ENCODE results near the gene ARHGAP8.

Gene ARHGAP8

DNA sequence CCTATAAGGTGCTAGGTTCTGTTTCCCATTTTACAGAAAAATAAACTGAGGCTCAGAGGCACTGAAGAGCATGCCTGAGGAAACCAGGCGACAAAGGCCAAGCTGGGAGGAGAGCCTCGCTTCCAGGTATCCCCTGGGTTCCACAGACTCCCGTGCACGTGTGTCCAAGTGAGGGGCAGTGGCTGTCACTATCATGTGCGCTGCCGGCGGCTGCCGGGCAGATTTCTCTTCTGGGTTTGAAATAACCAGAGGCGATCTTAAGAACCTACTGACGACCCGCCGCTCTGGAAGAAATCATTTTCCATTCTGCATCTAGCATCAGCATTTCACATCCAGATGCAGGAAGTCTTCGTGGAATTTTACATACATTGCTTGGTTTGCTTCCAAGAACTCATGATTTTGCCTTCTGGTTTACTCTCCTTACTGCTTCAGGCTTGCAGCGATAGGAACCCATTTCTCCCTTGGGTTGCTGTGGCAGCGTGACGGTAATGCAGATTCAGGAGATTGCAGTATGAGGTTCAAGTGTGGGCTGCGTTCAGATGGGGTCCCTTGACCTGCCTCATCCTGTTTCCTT is 28.6 kb downstream of the ARHGAP8 start:
- TF ChIP-seq CTCF (IDR thresholded peaks at IDR 0.05; ENCODE audit: insufficient read depth, low read depth, low read length, missing control alignments): no peak
- H3K4me3 ChIP-seq (ENCODE audit: low read length): no peak overlapping the region
- no peak for DNase-seq (ENCODE audit: low read depth)

DNA sequence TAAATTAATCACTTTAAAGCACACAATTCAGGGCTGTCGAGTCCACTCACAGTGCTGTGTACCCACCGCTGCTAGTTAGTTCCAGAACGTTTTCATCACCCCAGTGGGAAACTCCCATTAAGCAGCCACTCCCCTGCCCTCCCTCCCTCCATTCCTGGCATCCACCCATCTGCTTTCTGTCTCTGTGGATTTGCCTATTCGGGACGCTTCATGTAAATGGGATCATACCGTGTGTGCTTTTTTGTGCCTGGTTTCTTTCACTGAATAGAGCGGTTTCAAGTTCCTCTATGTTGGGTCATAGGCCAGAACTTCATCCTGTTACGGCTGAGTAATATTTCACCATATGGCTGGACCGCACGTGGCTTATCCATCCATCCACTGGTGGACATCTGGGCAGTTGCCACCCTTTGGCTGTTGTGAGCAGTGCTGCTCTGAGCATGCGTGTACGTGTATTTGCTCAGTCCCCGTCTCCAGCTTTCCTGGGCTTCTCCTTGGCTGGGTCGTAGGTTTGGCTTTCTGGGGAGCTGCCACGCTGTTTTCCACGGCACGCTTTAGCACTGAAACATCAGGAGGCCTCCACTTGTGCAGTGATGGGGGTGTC is 30.1 kb downstream of the ARHGAP8 start:
- DNase-seq (ENCODE audit: low read depth): no peak
- no peak overlapping the region for H3K4me3 ChIP-seq (ENCODE audit: low read length)
- no peak for TF ChIP-seq CTCF (IDR thresholded peaks at IDR 0.05; ENCODE audit: insufficient read depth, low read depth, low read length, missing control alignments)

- TF ChIP-seq CTCF (IDR thresholded peaks at IDR 0.05; ENCODE audit: insufficient read depth, low read depth, low read length, missing control alignments): no peak
- no peak for DNase-seq (ENCODE audit: low read depth)
These were observed 30.7 kb downstream of the ARHGAP8 start for GRCh38 chr22:44783091-44783490.

GRCh38 chr22:44783581-44783980 is 31.2 kb downstream of the ARHGAP8 start:
- no peak for DNase-seq (ENCODE audit: low read depth)
- no peak for TF ChIP-seq CTCF (IDR thresholded peaks at IDR 0.05; ENCODE audit: insufficient read depth, low read depth, low read length, missing control alignments)
- H3K4me3 ChIP-seq (ENCODE audit: low read length): no peak overlapping the region

More at GRCh38 chr22:44783091-44783490, 30.7 kb downstream of the ARHGAP8 start:
- H3K4me3 ChIP-seq (ENCODE audit: low read length): no peak overlapping the region

DNA sequence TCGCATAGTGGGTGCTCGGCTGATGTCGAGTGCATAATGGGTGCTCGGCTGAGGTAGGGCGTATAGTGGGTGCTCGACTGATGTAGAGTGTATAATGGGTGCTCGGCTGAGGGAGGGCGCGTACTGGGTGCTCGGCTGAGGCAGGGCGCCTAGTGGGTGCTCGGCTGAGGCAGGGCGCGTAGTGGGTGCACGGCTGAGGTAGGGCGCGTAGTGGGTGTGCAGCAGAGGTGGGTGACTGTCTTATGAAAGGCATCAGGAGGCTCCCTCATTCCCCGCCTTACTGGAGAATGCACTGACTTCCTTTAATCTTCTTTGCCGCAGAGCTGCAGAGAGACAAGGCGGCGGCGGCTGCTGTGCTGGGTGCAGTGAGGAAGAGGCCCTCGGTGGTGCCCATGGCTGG is 33.8 kb downstream of the ARHGAP8 start:
- TF ChIP-seq CTCF (IDR thresholded peaks at IDR 0.05; ENCODE audit: insufficient read depth, low read depth, low read length, missing control alignments): no peak
- no peak for DNase-seq (ENCODE audit: low read depth)
- H3K4me3 ChIP-seq (ENCODE audit: low read length): no peak overlapping the region

- no peak for TF ChIP-seq CTCF (IDR thresholded peaks at IDR 0.05; ENCODE audit: insufficient read depth, low read depth, low read length, missing control alignments)
- DNase-seq (ENCODE audit: low read depth): no peak
- H3K4me3 ChIP-seq (ENCODE audit: low read length): no peak overlapping the region
These were observed 34.2 kb downstream of the ARHGAP8 start for GRCh38 chr22:44786610-44787009.

GRCh38 chr22:44787832-44788231 is 35.5 kb downstream of the ARHGAP8 start:
- H3K4me3 ChIP-seq (ENCODE audit: low read length): no peak overlapping the region
- DNase-seq (ENCODE audit: low read depth): no peak
- TF ChIP-seq CTCF (IDR thresholded peaks at IDR 0.05; ENCODE audit: insufficient read depth, low read depth, low read length, missing control alignments): no peak
